ENCODE results near the gene SERPINB8.

The SERPINB8 gene

DNA sequence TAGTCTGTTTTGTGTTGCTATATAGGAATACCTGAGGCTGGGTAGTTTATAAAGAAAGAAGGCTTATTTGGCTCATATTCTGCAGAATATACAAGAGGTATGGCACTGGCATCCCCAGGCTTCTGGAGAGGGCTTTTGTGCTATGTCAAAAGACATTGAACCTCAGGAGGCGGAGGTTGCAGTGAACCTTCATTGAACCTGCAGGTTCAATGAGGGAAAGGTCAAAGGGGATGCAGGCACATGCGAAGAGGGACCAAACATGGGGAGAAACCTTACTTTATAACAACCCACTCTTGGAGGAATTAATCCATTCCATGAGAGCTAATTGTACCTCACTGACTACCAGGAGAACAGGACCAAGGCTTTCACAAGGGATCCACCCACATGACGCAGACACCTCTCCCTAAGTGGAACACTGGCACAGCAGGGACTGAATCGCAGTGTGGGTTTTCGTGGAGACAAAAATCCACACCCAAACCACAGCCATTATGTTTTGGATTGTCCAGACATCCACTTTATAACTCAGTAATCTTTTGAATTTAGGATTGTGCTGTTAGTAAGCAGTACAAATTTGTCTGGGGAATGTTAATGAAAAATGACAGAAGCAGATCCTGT is 4.1 kb upstream of the SERPINB8 start:
- no peak for DNase-seq

GRCh38 chr18:63970809-63971205 is 926 bp downstream of the SERPINB8 start:
- no peak for DNase-seq

- DNase-seq, result no peak
Measured at GRCh38 chr18:63971320-63972001, 1.6 kb downstream of the SERPINB8 start.

DNA sequence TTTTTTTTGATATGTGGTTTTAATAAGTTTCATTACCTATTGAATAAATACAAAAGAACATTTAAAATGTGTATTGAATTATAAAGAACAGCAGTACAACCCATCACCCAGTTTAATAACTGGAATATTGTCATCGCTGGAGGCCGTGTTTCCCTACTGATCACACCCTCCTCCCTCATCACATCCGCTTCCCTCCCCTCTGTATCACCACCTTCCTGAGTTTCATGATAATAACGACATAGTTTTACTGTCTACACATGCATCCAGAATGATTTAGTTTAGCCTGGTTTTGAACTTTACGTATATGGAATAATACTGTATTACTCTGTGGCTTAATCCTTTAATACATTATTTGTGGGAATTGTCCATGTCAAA is 2.1 kb downstream of the SERPINB8 start:
- DNase-seq, result no peak

DNA sequence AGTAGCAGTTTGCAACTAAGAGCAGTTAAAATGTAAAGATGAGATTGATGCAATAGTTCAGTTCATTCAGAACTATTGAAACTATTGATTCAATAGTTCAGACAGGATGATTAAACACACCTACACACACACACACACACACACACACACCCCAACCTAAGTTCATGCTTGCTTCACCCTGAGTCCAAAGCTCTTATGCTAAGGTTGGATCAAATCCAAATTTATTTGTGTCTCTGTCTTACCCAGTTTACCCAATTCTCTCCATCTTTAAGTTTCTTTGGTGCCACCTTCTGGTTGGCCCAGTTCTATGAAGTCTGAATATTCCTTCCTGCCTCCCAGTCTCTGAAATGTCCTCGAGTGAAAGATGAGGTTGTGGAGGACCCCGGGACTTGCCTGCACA is 5.1 kb downstream of the SERPINB8 start:
- peak; percentile 21 for DNase-seq

- no peak for DNase-seq
Measured at GRCh38 chr18:63975628-63976027, 5.7 kb downstream of the SERPINB8 start.

- no peak for DNase-seq
Measured at GRCh38 chr18:63977040-63977439, 7.2 kb downstream of the SERPINB8 start.

- no peak for DNase-seq
Measured at GRCh38 chr18:63979409-63979920, 9.6 kb downstream of the SERPINB8 start.

GRCh38 chr18:63980027-63980426 is 10.1 kb downstream of the SERPINB8 start:
- no peak for DNase-seq

DNA sequence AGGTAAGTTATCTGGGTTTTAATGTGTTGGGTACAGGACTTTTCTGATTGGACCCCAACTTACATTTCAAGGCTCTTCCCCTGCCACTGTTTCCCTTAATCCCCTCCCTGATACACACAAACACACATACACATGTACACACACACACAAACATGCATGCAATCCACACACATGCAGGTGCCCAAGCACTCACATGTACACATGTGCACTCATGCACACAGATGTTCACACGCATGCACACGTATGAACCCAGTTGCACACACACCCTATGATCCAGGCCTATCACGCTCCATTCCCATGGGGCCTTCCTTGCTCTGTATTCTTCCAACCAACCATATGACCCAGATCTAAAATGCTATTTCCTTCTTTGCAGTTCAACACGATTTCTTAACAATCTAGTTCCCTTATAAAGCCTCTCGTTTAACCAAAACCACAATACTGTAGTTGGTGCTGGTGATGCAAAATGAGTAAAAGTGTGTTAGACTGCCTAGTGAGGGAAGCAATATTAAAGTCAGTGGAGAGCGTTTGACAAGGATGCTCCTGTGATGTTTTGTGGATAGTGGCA is 11.1 kb downstream of the SERPINB8 start:
- DNase-seq, result no peak

DNA sequence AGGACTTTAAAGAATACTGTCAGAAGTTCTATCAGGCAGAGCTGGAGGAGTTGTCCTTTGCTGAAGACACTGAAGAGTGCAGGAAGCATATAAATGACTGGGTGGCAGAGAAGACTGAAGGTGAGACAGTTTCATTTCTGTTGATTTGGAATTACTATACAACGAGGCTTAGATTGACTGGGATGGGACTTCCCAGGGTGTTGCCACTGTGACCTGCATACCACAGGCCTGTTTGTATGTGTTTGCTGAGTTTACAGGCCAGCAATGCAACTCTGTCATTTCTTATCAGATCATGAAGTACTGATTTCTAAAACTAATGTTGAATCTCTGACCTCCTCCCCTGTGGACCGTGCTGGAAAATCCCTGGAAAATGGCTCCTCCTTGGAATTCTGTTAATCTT is 11.8 kb downstream of the SERPINB8 start:
- DNase-seq, result no peak

DNA sequence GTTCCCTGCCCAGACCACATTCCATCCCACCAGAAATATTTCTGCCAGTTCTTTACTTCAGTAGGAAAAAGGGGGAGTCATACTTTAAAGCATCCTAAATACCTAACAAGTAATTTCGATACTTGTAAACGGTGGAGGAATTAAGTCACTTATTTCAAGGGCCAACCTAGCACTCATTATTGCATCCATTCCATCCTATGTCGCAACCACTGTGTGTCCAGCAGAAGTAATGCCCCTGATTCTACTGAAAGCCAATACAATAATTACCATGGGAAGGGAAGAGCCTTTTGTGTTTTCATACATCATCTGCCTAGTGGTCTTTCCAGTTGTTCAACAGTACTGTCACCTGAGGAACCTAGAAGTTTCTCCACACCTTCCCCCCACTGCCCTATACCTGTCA is 12.5 kb downstream of the SERPINB8 start:
- DNase-seq, result no peak

DNA sequence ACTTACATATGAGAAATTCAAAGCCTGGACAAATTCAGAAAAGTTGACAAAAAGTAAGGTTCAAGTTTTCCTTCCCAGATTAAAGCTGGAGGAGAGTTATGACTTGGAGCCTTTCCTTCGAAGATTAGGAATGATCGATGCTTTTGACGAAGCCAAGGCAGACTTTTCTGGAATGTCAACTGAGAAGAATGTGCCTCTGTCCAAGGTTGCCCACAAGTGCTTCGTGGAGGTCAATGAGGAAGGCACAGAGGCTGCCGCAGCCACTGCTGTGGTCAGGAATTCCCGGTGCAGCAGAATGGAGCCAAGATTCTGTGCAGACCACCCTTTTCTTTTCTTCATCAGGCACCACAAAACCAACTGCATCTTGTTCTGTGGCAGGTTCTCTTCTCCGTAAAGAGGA is 17.0 kb downstream of the SERPINB8 start:
- DNase-seq, result no peak

GRCh38 chr18:63987743-63988142 is 17.9 kb downstream of the SERPINB8 start:
- no peak for DNase-seq

DNA sequence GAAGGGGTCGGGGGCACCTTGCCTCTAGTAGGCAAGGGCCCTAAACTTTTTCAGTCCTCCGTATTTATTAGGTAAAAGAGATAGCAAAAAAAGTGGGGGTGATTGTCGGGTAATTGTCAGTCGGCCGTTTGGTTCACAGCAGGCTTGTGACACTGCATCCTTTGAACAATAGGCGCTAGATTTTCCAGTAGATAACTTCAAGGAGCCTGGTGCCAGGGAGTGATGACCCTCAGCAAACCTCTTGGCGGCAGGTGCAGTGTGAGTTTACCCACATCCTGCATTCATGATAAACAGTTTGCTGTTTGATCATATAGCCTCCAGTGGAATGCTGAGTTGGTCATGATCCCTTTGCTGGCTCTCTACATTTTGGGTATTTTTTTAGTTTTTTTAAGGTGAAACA is 22.9 kb downstream of the SERPINB8 start:
- DNase-seq, result no peak

DNA sequence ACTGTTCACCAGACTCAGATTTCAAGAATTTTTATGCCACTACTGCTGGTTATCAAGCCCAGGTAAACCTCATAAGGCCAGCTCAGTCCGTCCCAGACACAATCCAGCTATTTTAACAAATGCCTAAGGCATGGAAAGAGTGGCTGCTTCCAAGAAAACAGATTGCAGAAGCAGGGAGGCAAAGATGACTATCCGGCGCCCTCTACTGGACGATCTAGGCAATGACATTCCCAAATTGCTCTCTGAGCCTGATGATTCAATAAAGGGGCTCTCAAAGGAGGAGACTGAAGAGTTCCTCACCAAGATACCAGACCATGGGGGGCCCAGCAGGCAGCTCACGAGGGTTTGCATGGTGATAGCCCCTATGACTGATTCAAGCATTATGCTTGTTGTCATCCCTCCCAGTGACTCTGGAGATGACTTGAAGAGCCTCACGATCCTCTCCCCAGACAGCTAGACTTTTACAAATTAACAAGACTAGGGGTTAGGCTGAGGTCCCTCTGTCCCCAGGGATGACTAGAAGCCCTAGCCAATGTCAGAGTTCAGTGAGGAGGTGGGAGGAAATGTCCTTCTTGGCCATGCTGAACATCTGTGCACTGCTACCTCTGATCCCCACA is 25.0 kb downstream of the SERPINB8 start:
- peak; percentile 15 for DNase-seq

DNA sequence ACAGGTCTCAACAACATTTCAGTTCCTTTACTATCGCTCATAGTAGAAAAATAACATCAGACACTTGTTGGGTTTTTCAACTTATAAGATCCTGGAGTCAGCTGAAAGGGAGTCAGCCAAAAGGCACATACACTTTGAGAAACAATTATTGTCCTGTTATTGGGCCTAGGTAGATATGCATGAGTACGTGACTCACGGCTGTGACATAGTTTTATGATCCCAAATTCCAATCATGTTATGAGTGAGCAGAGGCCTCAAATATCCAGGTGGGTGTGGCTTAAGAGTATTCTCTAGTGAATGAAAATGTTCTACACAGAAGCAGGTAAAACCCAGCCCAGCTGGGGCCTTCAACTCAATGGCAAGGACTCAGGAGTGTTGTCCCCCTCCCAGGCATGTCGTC is 27.2 kb downstream of the SERPINB8 start:
- DNase-seq, result no peak

- no peak for DNase-seq
Measured at GRCh38 chr18:63997606-63998005, 27.7 kb downstream of the SERPINB8 start.

- DNase-seq, result no peak
Measured at GRCh38 chr18:63999871-64000270, 30.0 kb downstream of the SERPINB8 start.

GRCh38 chr18:64002581-64002980 is 32.7 kb downstream of the SERPINB8 start:
- no peak for DNase-seq

- no peak for DNase-seq
Measured at GRCh38 chr18:64009305-64009704, 39.4 kb downstream of the SERPINB8 start.

DNA sequence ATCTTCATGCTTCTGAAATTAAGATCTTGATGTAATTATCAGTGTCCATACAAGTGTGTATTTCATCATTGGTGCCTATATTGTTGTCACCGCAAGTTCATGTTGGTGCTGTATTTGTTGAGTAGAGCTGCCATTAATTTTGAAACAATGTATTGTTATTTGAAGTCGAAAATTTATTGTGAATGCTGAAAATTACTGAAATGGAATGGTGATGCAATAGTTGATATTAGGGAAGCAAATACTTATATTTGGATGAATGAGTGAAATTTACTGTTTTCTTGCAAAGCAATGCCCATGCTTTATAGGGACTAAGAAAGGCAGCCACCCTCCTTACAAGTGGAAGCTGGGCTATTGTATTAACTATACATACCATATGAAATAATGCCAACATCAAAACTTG is 41.6 kb downstream of the SERPINB8 start:
- DNase-seq, result no peak

GRCh38 chr18:64017870-64018269 is 48.0 kb downstream of the SERPINB8 start:
- peak; percentile 11 for DNase-seq

Data from KG1 (cell line).